GM18520 (cell line): ENCODE measurements around the gene SLC45A1.
"Not testable (repeated sequence)": the region's sequence is repeated elsewhere in the genome, so short reads cannot be mapped to it uniquely, and the experiment has no call there.

Experiments used
- ATAC-seq: cut with Tn5 transposase; IDR thresholded peaks from one replicate; pipeline ENCODE4 v1.9.1; 2021; ENCODE audit not compliant: unreplicated experiment

Gene SLC45A1

GRCh38 chr1:8365661-8366362 is 47.9 kb downstream of the SLC45A1 start:
- ATAC-seq: no peak

GRCh38 chr1:8367571-8368194 is 49.8 kb downstream of the SLC45A1 start:
- no peak for ATAC-seq

- no peak for ATAC-seq
Measured at GRCh38 chr1:8368956-8369639, 51.2 kb downstream of the SLC45A1 start.

- ATAC-seq: no peak
Measured at GRCh38 chr1:8370046-8370881, 52.4 kb downstream of the SLC45A1 start.

DNA sequence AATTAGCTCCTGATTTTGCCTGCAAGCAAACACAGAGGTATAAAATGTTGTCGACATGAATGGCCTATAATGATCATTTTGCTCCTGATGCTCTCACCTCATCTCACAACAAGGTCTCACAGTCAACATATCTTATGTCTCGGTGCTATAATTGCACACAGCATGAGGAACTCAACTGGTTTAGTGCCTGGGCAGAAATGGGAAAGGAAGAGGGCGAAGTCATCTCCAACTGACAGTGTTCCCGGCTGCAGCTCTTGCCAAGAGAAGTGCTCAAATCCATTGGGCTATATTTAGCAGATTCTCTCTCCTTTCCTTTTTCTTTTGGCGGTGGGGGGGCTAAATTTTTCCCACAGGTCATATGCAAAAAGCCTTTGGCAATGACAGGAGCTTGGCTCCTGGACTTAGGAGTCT is 53.0 kb downstream of the SLC45A1 start:
- ATAC-seq: no peak

DNA sequence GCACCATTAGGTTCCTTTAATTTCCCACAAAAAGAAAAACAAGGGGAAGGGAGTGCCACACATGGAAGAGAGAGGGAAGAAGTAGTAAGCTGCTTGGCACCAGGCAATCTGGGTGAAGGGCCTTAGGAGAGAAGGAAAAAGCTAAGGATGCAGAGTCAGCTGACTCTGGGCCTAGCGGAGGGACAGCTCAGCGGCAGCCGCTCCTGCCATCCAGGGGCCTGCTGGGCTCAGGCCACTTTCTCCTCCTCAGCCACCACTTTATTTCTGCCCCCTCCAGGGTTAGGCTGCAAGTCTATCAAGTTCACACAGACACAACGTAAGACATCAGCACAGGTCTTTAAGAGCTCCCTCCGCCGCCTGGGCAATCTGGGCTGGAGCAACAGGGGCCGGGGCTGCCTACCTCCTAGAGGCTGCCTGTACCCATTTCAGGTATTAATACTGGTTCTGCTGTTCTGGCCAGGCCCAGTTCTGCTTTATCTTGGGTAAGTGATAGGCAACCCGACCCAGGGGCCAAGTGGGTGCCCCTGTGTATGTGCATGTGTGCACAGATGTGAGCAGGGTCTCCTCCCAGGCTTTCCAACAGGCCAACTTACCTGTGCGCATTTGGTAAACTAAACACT is 53.6 kb downstream of the SLC45A1 start:
- no peak for ATAC-seq

- ATAC-seq: no peak
Measured at GRCh38 chr1:8373125-8373524, 55.2 kb downstream of the SLC45A1 start.

DNA sequence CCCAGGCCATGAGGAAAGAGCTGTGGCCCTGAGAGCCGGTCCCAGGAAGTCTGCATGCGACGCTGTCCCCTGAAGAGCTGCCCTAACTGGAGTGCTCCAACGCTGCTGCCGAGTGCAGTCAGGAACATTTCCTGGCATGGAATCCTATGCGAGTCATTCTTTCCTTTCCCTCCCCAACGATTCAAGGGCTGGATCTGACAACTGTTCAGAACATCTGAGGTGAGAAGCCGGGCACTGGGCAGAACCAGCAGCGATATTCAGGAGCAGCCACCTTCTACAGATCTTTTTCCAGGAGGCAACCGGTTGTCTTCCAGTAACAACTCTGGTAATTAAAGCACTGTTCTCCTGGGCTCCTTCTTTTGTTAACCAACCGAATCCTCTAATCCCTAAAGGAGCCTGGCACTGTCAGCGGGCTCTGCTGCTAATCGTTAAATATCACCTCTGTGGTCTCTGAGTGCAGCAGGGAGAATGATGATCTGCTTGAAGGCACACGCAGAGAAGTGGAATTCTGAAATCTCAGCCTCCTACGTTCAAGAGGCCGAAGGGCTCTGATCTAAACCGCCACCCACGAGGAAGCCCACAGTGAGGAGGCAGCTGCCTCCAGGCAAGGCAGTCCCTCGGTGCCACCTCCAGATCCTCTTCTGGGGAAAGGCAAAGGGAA is 55.8 kb downstream of the SLC45A1 start:
- ATAC-seq: no peak

- ATAC-seq: no peak
Measured at GRCh38 chr1:8374356-8374755, 56.4 kb downstream of the SLC45A1 start.

GRCh38 chr1:8374812-8375211 is 56.9 kb downstream of the SLC45A1 start:
- ATAC-seq: no peak

GRCh38 chr1:8376358-8376840 is 58.5 kb downstream of the SLC45A1 start:
- ATAC-seq: no peak

DNA sequence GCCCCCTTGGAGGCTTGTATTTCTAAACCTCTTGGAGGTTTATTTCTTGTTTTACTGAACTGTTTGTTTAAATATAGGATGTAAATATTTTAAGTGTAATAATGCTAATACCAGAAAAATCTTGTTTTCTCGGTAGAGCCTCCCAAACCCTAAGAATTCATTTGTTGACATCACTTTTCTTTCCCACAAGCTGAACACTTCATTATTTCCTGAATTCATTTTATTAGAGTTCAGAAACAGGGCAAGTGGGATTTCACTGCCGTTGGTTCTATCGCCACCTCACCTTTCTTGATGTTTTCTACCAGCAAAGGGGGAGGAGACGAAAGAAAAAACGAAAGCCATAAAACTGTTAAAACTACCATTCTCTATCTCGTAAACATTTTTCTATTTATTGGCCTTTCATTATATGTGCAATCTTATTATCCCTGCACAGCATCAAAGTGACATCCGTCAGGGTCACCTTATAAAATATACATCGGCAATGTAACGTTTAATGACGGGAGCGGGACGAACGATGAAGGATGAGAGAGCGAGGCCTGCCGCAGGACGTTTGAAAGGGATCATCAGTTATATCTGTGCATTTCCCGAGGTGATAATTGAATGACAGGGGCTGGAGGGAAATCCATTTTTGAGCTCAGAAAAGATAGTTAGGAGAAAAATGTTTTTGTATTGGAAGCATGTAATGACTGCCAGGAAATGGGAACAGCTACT is 59.5 kb downstream of the SLC45A1 start:
- no peak for ATAC-seq

DNA sequence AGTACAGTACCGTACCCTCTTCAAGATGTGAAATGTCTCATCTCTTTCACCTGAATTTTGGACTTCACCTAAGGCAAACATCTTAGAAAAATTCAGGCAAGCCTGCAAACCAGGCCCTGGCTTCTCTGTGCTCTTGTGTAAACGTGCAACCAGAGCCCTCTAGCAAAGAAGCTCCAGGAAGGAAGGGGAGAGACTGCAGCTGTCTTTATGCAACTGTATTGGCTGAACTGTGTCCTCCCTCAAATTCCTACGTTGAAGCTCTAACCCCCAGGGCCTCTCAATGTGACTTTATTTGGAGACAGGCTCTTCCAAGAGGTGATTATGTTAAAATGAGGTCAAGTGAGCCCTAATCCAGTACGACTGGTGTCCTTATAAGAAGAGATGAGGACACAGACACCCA is 60.3 kb downstream of the SLC45A1 start:
- ATAC-seq: no peak

GRCh38 chr1:8378981-8379470 is 61.1 kb downstream of the SLC45A1 start:
- no peak for ATAC-seq

DNA sequence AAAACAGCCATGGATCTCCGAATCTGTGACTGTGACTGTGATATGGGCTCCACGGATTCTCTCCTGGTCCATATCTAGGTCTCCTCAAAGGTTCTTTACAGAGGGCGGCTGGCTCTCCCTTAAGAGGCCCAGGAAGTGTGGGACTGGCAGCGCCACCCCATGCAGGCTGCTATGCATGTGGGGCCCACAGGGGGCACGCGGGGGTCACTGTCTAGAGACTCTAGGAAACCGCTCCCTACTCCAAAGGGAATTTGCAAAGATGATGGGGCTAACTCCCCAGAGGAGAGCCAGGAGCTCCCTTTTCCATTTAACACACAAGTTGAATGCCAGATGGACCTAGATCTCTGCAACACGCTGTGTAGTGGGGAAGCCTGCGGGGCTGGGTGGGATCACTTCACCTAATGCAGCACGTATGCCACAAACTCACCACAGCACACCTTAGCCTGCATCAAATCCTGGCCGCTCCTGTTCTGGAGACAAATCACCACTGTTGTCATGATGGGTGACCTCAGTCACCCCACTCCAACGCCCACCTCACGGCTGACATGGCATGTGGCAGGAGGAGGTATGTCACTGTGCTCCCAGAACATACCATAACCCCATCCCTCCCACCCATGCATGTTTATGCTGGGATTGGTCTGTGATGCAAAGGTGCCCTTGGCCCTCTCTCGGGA is 61.7 kb downstream of the SLC45A1 start:
- no peak for ATAC-seq

DNA sequence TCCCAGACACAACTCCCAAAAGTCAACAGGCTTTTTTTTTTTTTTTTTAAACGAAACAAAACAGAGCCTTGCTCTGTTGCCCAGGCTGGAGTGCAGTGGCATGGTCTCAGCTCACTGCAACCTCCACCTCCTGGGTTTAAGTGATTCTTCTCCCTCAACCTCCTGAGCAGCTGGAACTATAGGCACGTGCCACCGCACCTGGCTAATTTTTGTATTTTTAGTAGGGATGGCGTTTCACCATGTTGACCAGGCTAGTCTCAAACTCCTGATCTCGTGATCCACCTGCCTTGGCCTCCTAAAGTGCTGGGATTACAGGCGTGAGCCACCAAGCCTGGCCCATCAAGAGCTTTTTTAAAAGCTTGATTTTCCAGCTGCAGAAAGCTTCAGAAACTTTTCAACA is 62.4 kb downstream of the SLC45A1 start:
- ATAC-seq: not testable (repeated sequence)

DNA sequence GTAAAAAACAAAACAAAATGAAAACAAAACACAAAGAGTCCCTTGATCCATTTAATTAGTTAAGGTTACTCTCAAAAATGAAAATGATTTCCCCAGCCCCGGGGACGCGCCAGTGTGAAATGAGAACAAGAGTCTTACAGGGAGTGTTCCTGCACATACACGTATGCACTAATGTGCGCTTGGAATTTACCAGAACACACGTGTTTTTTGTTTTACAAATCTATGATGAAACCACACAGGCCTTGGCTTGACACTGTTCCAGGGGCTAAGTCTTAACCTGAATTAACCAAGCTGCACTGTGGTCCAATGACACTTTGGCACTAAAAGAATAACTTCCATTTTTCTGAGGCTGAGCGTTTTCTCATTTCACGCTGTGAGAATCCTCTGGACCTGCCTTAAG is 63.7 kb downstream of the SLC45A1 start:
- ATAC-seq: no peak

DNA sequence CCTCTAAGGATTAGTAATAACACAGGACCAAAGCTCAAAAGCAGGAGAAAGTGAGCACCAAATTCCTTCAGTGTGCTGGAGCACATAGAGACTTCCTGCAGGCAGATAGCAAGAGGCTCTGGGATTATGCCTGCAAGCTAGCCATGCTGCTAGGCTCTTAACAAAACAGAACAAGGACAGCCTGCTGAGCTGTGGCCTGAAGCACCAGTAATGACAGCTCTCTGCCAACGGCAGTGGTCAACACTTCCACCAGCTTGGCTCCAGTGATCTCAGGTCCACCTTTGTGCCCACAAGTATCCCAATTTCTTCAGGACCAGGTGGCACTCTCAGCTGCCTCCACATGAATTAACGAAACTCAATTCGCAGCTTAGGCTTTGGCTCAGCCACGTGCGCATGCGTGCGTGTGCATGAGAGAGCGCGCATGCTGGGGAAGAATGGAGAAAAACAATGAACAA is 64.2 kb downstream of the SLC45A1 start:
- no peak for ATAC-seq
